ENCODE data around the gene LUC7L. TPM values are rescaled to one million over a fixed set of nuclear protein-coding genes. Genes with fewer than 3 reads are reported as not detected.
"Not testable (repeated sequence)": the region's sequence is repeated elsewhere in the genome, so short reads cannot be mapped to it uniquely, and the experiment has no call there.

The LUC7L gene
- total RNA-seq, 1 donor from 2014 or later = 203 TPM

DNA sequence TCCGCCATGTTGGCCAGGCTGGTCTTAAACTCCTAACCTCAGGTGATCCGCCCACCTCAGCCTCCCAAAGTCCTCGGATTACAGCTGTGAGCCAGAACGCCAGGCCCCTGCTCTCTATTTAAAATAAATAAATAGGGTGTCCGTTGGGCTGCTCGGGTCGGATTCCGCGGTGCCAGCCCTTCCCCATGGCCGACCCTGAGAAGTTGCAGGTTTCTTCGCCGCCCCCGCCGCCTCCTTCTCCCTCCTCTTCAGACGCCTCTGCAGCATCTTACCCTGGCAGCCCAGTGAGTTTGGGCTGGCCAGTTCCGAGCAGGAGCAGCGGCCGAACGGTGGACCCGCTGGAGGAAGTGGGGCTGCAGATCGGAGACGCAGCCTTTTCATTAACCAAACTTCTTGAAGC, 1.7 kb upstream of the LUC7L start:
- peaks cover 30% of the 10 kb centered on the region for H3K4me1 Mint-ChIP-seq

DNA sequence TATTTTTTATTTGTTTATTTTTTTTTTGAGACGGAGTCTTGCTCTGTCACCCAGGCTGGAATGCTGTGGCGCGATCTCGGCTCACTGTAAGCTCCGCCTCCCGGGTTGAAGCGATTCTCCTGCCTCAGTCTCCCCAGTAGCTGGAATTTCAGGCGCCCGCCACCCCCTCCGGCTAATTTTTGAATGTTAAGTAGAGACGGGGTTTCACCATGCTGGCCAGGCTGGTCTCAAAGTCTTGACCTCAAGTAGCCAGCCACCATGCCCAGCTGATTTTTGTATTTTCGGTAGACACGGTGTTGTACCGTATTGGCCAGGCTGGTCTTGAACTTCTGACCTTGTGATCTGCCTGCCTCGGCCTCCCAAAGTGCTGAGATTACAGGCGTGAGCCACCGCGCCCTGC, 1.1 kb upstream of the LUC7L start:
- H3K4me3 Mint-ChIP-seq; H3K9me3 Mint-ChIP-seq; H3K27ac Mint-ChIP-seq; H3K27me3 Mint-ChIP-seq (ENCODE audit: low read depth); DNase-seq (ENCODE audit: low spot score in 2 of 2, unreplicated experiment in 2 of 2): not testable (repeated sequence)
- Mint-ChIP-seq H3K36me3 (peaks cover 16% of the 10 kb centered on the region), H3K4me1 (peaks cover 27% of the 10 kb centered on the region)

More for the DNA sequence above, 1.7 kb upstream of the LUC7L start:
- no peak overlapping the region for H3K4me3 Mint-ChIP-seq
- no peak for DNase-seq (ENCODE audit: low spot score in 2 of 2, unreplicated experiment in 2 of 2)
- H3K36me3 Mint-ChIP-seq = peaks cover 13% of the 10 kb centered on the region
- no peak overlapping the region for H3K27ac Mint-ChIP-seq
- no peak for TF ChIP-seq CTCF (IDR thresholded peaks at IDR 0.05; ENCODE audit: unreplicated experiment)
- no peaks in the 10 kb centered on the region for H3K27me3 Mint-ChIP-seq (ENCODE audit: low read depth)
- H3K9me3 Mint-ChIP-seq = no peaks in the 10 kb centered on the region

GRCh38 chr16:229731-230281, 557 bp upstream of the LUC7L start:
- DNase-seq (ENCODE audit: low spot score in 2 of 2, unreplicated experiment in 2 of 2) = no peak
- Mint-ChIP-seq H3K27ac (peak overlapping the region; percentile 78), H3K27me3 (ENCODE audit: low read depth) (no peaks in the 10 kb centered on the region), H3K9me3 (no peaks in the 10 kb centered on the region), H3K4me3 (peak overlapping the region; percentile 93), H3K36me3 (peaks cover 16% of the 10 kb centered on the region), H3K4me1 (peaks cover 27% of the 10 kb centered on the region)
- TF ChIP-seq CTCF (IDR thresholded peaks at IDR 0.05; ENCODE audit: unreplicated experiment) = no peak

GRCh38 chr16:228151-228851, 948 bp downstream of the LUC7L start:
- Mint-ChIP-seq H3K4me3 (peak overlapping the region; percentile 93), H3K36me3 (peaks cover 16% of the 10 kb centered on the region), H3K27ac (peak overlapping the region; percentile 92), H3K27me3 (ENCODE audit: low read depth) (no peaks in the 10 kb centered on the region), H3K9me3 (no peaks in the 10 kb centered on the region), H3K4me1 (peaks cover 24% of the 10 kb centered on the region)
- DNase-seq (ENCODE audit: low spot score in 2 of 2, unreplicated experiment in 2 of 2) = no peak
- no peak for TF ChIP-seq CTCF (IDR thresholded peaks at IDR 0.05; ENCODE audit: unreplicated experiment)

- H3K4me1 Mint-ChIP-seq = no peaks in the 10 kb centered on the region
- H3K4me3 Mint-ChIP-seq = no peak overlapping the region
- H3K27ac Mint-ChIP-seq = no peak overlapping the region
- H3K36me3 Mint-ChIP-seq = peaks cover 26% of the 10 kb centered on the region
- H3K27me3 Mint-ChIP-seq (ENCODE audit: low read depth) = no peaks in the 10 kb centered on the region
- DNase-seq (ENCODE audit: low spot score in 2 of 2, unreplicated experiment in 2 of 2) = no peak
- no peaks in the 10 kb centered on the region for H3K9me3 Mint-ChIP-seq
- no peak for TF ChIP-seq CTCF (IDR thresholded peaks at IDR 0.05; ENCODE audit: unreplicated experiment)
Observed at GRCh38 chr16:220021-220420, 9.2 kb downstream of the LUC7L start.

DNA sequence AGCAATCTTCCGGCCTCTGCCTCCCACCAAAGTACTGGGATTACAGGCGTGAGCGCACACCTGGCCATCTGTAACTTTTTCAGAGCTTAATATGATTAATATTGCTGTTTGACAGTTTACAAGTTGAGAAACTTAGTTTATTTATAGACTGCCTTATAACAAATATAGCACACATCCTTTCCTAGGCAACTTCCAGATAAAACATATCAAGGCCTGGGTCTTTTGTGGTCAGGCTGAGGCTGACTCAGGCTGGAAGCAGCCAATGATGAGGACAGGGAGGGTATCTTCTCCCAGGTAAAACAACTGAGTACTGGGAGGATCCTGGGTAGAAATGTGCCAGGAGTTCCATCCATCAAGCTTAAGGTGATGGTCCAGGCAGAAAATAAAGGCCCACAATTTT, 16.2 kb downstream of the LUC7L start:
- no peak overlapping the region for H3K4me3 Mint-ChIP-seq
- no peaks in the 10 kb centered on the region for H3K4me1 Mint-ChIP-seq
- TF ChIP-seq CTCF (IDR thresholded peaks at IDR 0.05; ENCODE audit: unreplicated experiment) = no peak
- DNase-seq (ENCODE audit: low spot score in 2 of 2, unreplicated experiment in 2 of 2) = no peak
- no peaks in the 10 kb centered on the region for H3K27me3 Mint-ChIP-seq (ENCODE audit: low read depth)
- peak overlapping the region; percentile 12 for H3K27ac Mint-ChIP-seq
- H3K9me3 Mint-ChIP-seq = no peaks in the 10 kb centered on the region
- peaks cover 40% of the 10 kb centered on the region for H3K36me3 Mint-ChIP-seq

GRCh38 chr16:211631-212180, 17.5 kb downstream of the LUC7L start:
- not testable (repeated sequence) for H3K27me3 Mint-ChIP-seq (ENCODE audit: low read depth); H3K27ac Mint-ChIP-seq; H3K4me1 Mint-ChIP-seq; DNase-seq (ENCODE audit: low spot score in 2 of 2, unreplicated experiment in 2 of 2); H3K4me3 Mint-ChIP-seq; H3K9me3 Mint-ChIP-seq
- peaks cover 44% of the 10 kb centered on the region for H3K36me3 Mint-ChIP-seq

DNA sequence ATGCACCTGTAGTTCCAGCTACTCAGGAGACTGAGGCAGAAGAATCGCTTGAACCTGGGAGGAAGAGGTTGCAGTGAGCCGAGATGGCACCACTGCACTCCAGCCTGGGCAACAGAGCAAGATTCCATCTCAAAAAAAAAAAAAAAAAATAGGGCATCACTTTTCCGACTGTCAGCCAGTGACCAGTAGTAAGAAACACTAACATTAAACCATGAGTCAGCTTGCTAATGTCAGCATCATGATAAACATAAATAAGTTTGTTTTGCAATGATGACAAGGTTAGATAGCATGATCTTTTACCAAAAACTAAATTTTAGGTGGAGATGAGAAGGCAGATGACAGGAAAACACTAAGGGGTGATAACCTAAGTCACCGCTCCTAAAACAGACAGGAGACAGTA, 19.9 kb downstream of the LUC7L start:
- H3K4me1 Mint-ChIP-seq; H3K27ac Mint-ChIP-seq; H3K27me3 Mint-ChIP-seq (ENCODE audit: low read depth); H3K4me3 Mint-ChIP-seq; DNase-seq (ENCODE audit: low spot score in 2 of 2, unreplicated experiment in 2 of 2); H3K9me3 Mint-ChIP-seq: not testable (repeated sequence)
- peaks cover 40% of the 10 kb centered on the region for H3K36me3 Mint-ChIP-seq

- H3K4me1 Mint-ChIP-seq; DNase-seq (ENCODE audit: low spot score in 2 of 2, unreplicated experiment in 2 of 2); H3K4me3 Mint-ChIP-seq; H3K9me3 Mint-ChIP-seq; H3K27me3 Mint-ChIP-seq (ENCODE audit: low read depth); H3K27ac Mint-ChIP-seq: not testable (repeated sequence)
- peaks cover 44% of the 10 kb centered on the region for H3K36me3 Mint-ChIP-seq
Observed at GRCh38 chr16:204046-204445, 25.2 kb downstream of the LUC7L start.

Data from mesothelial cell of epicardium (in vitro differentiated cells).